GM18870 (cell line): ENCODE measurements around the gene RBM7.

ENCODE experiments used
- ATAC-seq: cut with Tn5 transposase; IDR thresholded peaks from one replicate; pipeline ENCODE4 v1.9.1; 2021; ENCODE audit warnings: moderate library complexity; ENCODE audit not compliant: unreplicated experiment

RBM7 gene

DNA sequence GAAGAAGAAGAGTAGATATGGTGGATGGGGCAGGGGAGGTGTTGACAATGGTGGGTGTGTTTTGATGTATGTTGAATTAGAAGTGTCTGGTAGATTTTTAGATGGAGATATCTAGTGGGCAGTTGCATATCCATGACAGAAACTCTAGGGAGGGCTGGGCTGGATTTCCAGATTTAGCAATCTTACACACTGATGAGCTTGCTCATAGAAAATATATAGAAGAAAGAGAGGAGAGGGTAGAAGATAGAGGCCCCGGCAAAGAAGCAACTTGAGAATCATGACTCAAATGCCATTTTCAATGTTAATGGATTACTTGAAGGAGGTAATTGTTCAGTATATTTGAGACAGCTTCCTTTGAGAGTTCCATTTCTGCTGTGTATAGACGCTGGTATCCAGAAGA, 47.0 kb downstream of the RBM7 start:
- ATAC-seq, result no peak

- no peak for ATAC-seq
These were observed 47.4 kb downstream of the RBM7 start for GRCh38 chr11:114447892-114448291.

GRCh38 chr11:114448749-114449482, 48.5 kb downstream of the RBM7 start:
- ATAC-seq, result no peak

- ATAC-seq, result no peak
These were observed 49.4 kb downstream of the RBM7 start for GRCh38 chr11:114449845-114450244.

- no peak for ATAC-seq
These were observed 51.9 kb downstream of the RBM7 start for GRCh38 chr11:114452399-114452798.
